GM23248 (cell line): ENCODE measurements around the gene RASSF5.

Source experiments
- EZH2 ChIP-seq: fragments of 200-600 bp; sonication (generic); IDR thresholded peaks from 2 replicates; pipeline ENCODE4 v1.6.1; 2018; ENCODE audit warnings: antibody characterized with exemption, mild to moderate bottlenecking; ENCODE audit not compliant: insufficient read depth, poor library complexity, severe bottlenecking
- EZH2phosphoT487 ChIP-seq: fragments of 200-600 bp; sonication (generic); IDR thresholded peaks from 2 replicates; pipeline ENCODE4 v1.6.1; 2018; ENCODE audit warnings: antibody characterized with exemption, moderate library complexity, mild to moderate bottlenecking, low read depth; ENCODE audit not compliant: insufficient read depth

- TF ChIP-seq EZH2phosphoT487 (no peak), EZH2 (no peak)
Measured at GRCh38 chr1:206516728-206516990, 9.3 kb downstream of the RASSF5 start.
